ENCODE measurements around the gene PRSS37. TPM values are rescaled to one million over a fixed set of nuclear protein-coding genes. Genes with fewer than 3 reads are reported as not detected.
"Not testable (repeated sequence)": the region's sequence is repeated elsewhere in the genome, so short reads cannot be mapped to it uniquely, and the experiment has no call there.

Gene PRSS37
- polyA plus RNA-seq, 1 donor, result 0.34 TPM

- no peaks in the 10 kb centered on the region for H3K36me3 ChIP-seq (ENCODE audit: control insufficient read depth, insufficient read depth, low read length)
- no peak for DNase-seq
These were observed 23.6 kb upstream of the PRSS37 start for GRCh38 chr7:141864765-141865447.

DNA sequence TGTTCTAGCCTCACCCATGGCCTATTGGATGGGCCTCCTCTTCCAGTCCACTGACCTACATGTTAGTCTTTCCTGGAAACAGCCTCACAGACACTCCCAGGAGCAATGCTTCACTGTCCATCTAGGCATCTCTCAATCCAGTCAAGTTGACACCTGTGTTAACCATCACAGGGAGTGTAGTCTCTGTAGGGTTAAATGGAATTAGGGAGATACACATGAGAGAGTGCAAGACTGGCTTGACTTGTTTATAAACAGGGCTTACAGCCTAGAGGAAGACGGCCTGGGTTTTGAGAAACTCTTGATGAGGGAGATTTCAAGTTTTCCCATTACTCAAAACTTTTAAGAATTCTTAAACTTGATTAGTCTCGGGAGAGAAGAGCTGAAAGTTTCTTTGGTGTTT lies 18.9 kb upstream of the PRSS37 start:
- H3K27ac ChIP-seq (ENCODE audit: low read length), result no peak overlapping the region
- H3K4me1 ChIP-seq (ENCODE audit: control insufficient read depth, insufficient read depth, low read length), result no peaks in the 10 kb centered on the region
- WGBS (ENCODE audit: insufficient coverage, low lambda C conversion rate), result no CpG with 5 or more reads among the region's 2 CpGs
- H3K27me3 ChIP-seq (ENCODE audit: control insufficient read depth, insufficient read depth, low read length), result no peaks in the 10 kb centered on the region
- no peak overlapping the region for H3K4me3 ChIP-seq (ENCODE audit: low read length)
- no peak for DNase-seq
- peaks cover 2% of the 10 kb centered on the region for H3K9me3 ChIP-seq (ENCODE audit: control insufficient read depth, low read depth, low read length)
- no peaks in the 10 kb centered on the region for H3K36me3 ChIP-seq (ENCODE audit: control insufficient read depth, insufficient read depth, low read length)

More at GRCh38 chr7:141864765-141865447, 23.6 kb upstream of the PRSS37 start:
- Histone ChIP-seq H3K27ac (ENCODE audit: low read length) (no peak overlapping the region), H3K27me3 (ENCODE audit: control insufficient read depth, insufficient read depth, low read length) (no peaks in the 10 kb centered on the region), H3K9me3 (ENCODE audit: control insufficient read depth, low read depth, low read length) (no peaks in the 10 kb centered on the region), H3K4me1 (ENCODE audit: control insufficient read depth, insufficient read depth, low read length) (no peaks in the 10 kb centered on the region), H3K4me3 (ENCODE audit: low read length) (no peak overlapping the region)
- 100% methylated on average over 1 of the region's 2 CpGs for WGBS (ENCODE audit: insufficient coverage, low lambda C conversion rate)

GRCh38 chr7:141847996-141848395 lies 6.7 kb upstream of the PRSS37 start:
- H3K4me1 ChIP-seq (ENCODE audit: control insufficient read depth, insufficient read depth, low read length), result no peaks in the 10 kb centered on the region
- no peaks in the 10 kb centered on the region for H3K27me3 ChIP-seq (ENCODE audit: control insufficient read depth, insufficient read depth, low read length)
- DNase-seq, result no peak
- peaks cover 3% of the 10 kb centered on the region for H3K9me3 ChIP-seq (ENCODE audit: control insufficient read depth, low read depth, low read length)
- WGBS (ENCODE audit: insufficient coverage, low lambda C conversion rate), result 83% methylated on average over 1 of the region's 5 CpGs
- no peak overlapping the region for H3K4me3 ChIP-seq (ENCODE audit: low read length)
- no peak overlapping the region for H3K27ac ChIP-seq (ENCODE audit: low read length)
- no peaks in the 10 kb centered on the region for H3K36me3 ChIP-seq (ENCODE audit: control insufficient read depth, insufficient read depth, low read length)

DNA sequence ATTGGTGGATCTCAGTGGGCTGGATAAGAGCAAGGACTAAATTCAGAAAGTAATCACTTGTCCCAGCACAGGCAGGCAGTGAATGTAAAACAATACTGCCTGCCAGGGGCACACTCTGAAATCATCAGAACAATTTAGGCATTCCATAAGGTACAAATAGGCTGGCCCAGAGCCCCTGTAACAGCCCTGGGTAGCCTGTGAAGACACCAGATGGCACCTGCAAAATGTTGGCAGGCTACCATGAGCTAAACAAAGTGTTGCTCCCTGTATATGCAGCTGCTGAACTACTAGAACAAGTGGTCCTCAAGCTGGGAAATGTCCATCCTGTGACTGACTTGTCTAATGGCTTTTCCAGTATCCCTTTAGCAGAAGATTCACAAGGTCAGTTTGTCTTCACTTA lies 3.0 kb upstream of the PRSS37 start:
- H3K27ac ChIP-seq (ENCODE audit: low read length), result no peak overlapping the region
- H3K9me3 ChIP-seq (ENCODE audit: control insufficient read depth, low read depth, low read length), result peaks cover 3% of the 10 kb centered on the region
- no peak overlapping the region for H3K4me3 ChIP-seq (ENCODE audit: low read length)
- H3K4me1 ChIP-seq (ENCODE audit: control insufficient read depth, insufficient read depth, low read length), result peaks cover 5% of the 10 kb centered on the region
- no peaks in the 10 kb centered on the region for H3K36me3 ChIP-seq (ENCODE audit: control insufficient read depth, insufficient read depth, low read length)
- DNase-seq, result no peak
- no peaks in the 10 kb centered on the region for H3K27me3 ChIP-seq (ENCODE audit: control insufficient read depth, insufficient read depth, low read length)

- Histone ChIP-seq H3K27ac (ENCODE audit: low read length) (no peak overlapping the region), H3K9me3 (ENCODE audit: control insufficient read depth, low read depth, low read length) (no peaks in the 10 kb centered on the region), H3K27me3 (ENCODE audit: control insufficient read depth, insufficient read depth, low read length) (no peaks in the 10 kb centered on the region), H3K4me1 (ENCODE audit: control insufficient read depth, insufficient read depth, low read length) (peaks cover 5% of the 10 kb centered on the region), H3K4me3 (ENCODE audit: low read length) (no peak overlapping the region), H3K36me3 (ENCODE audit: control insufficient read depth, insufficient read depth, low read length) (no peaks in the 10 kb centered on the region)
- peak in 1 of 2 donors; percentile 42 for DNase-seq
- WGBS (ENCODE audit: insufficient coverage, low lambda C conversion rate), result 29% methylated on average over 1 of the region's 1 CpG
These were observed 1.6 kb upstream of the PRSS37 start for GRCh38 chr7:141842904-141843303.

GRCh38 chr7:141840708-141841107 lies 577 bp downstream of the PRSS37 start:
- H3K4me3 ChIP-seq (ENCODE audit: low read length), result no peak overlapping the region
- no peak overlapping the region for H3K27ac ChIP-seq (ENCODE audit: low read length)
- no peaks in the 10 kb centered on the region for H3K9me3 ChIP-seq (ENCODE audit: control insufficient read depth, low read depth, low read length)
- peaks cover 5% of the 10 kb centered on the region for H3K4me1 ChIP-seq (ENCODE audit: control insufficient read depth, insufficient read depth, low read length)
- H3K36me3 ChIP-seq (ENCODE audit: control insufficient read depth, insufficient read depth, low read length), result no peaks in the 10 kb centered on the region
- H3K27me3 ChIP-seq (ENCODE audit: control insufficient read depth, insufficient read depth, low read length), result no peaks in the 10 kb centered on the region
- WGBS (ENCODE audit: insufficient coverage, low lambda C conversion rate), result no CpG with 5 or more reads among the region's 5 CpGs
- no peak for DNase-seq

DNA sequence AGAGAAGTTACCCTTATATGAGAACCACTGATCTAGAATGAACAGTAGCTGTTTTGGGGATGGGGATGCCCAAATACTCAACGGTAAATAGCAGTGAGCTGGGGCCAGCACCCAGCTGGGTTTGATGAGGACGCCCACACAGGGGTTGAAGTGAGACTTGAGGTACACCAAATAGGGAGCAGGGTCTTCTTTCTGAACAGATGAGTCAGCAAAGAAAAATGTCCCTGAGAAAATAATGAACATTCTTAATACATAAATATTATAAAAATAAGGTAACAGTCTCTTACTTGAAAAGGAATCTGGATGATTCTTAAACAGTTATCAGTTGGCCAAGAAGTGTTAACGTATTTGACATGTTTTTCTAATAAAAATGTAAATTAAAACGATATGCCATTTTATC lies 2.0 kb downstream of the PRSS37 start:
- Histone ChIP-seq H3K4me3 (ENCODE audit: low read length) (no peak overlapping the region), H3K36me3 (ENCODE audit: control insufficient read depth, insufficient read depth, low read length) (no peaks in the 10 kb centered on the region), H3K27ac (ENCODE audit: low read length) (no peak overlapping the region), H3K27me3 (ENCODE audit: control insufficient read depth, insufficient read depth, low read length) (no peaks in the 10 kb centered on the region), H3K4me1 (ENCODE audit: control insufficient read depth, insufficient read depth, low read length) (peaks cover 5% of the 10 kb centered on the region), H3K9me3 (ENCODE audit: control insufficient read depth, low read depth, low read length) (no peaks in the 10 kb centered on the region)
- WGBS (ENCODE audit: insufficient coverage, low lambda C conversion rate), result 90% methylated on average over 2 of the region's 4 CpGs
- DNase-seq, result no peak

DNA sequence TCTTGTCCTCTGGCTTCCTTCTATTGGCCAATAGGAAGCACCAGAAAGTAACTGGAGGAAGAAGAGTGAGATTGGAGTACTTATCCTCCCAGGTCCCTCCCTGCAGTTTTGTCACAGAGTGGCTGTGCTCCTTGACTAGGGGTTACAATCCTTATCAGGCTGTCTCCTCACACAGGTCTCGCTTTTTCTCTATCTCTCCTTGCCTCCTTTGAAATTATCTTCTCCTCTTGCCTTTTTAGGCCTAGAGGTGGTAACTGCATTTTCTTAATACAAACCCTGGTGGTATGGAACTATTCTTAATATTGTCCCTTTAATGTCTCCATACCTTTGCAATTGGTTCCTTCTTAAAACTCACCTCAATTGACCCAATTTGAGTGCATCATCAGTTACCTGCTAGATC lies 2.7 kb downstream of the PRSS37 start:
- DNase-seq, result no peak
- H3K9me3 ChIP-seq (ENCODE audit: control insufficient read depth, low read depth, low read length), result no peaks in the 10 kb centered on the region
- peaks cover 5% of the 10 kb centered on the region for H3K4me1 ChIP-seq (ENCODE audit: control insufficient read depth, insufficient read depth, low read length)
- no peak overlapping the region for H3K4me3 ChIP-seq (ENCODE audit: low read length)
- no peaks in the 10 kb centered on the region for H3K27me3 ChIP-seq (ENCODE audit: control insufficient read depth, insufficient read depth, low read length)
- H3K36me3 ChIP-seq (ENCODE audit: control insufficient read depth, insufficient read depth, low read length), result no peaks in the 10 kb centered on the region
- no peak overlapping the region for H3K27ac ChIP-seq (ENCODE audit: low read length)
- WGBS (ENCODE audit: insufficient coverage, low lambda C conversion rate), result no CpG with 5 or more reads among the region's 1 CpG

- Histone ChIP-seq H3K4me1 (ENCODE audit: control insufficient read depth, insufficient read depth, low read length) (peaks cover 5% of the 10 kb centered on the region), H3K4me3 (ENCODE audit: low read length) (no peak overlapping the region), H3K27ac (ENCODE audit: low read length) (no peak overlapping the region), H3K9me3 (ENCODE audit: control insufficient read depth, low read depth, low read length) (no peaks in the 10 kb centered on the region), H3K36me3 (ENCODE audit: control insufficient read depth, insufficient read depth, low read length) (no peaks in the 10 kb centered on the region), H3K27me3 (ENCODE audit: control insufficient read depth, insufficient read depth, low read length) (no peaks in the 10 kb centered on the region)
- WGBS (ENCODE audit: insufficient coverage, low lambda C conversion rate), result no CpG with 5 or more reads among the region's 5 CpGs
- DNase-seq, result no peak
These were observed 3.6 kb downstream of the PRSS37 start for GRCh38 chr7:141837683-141838082.

GRCh38 chr7:141822432-141822831 lies 18.9 kb downstream of the PRSS37 start:
- H3K4me3 ChIP-seq (ENCODE audit: low read length); H3K4me1 ChIP-seq (ENCODE audit: control insufficient read depth, insufficient read depth, low read length); H3K9me3 ChIP-seq (ENCODE audit: control insufficient read depth, low read depth, low read length); DNase-seq; H3K36me3 ChIP-seq (ENCODE audit: control insufficient read depth, insufficient read depth, low read length); H3K27ac ChIP-seq (ENCODE audit: low read length); H3K27me3 ChIP-seq (ENCODE audit: control insufficient read depth, insufficient read depth, low read length): not testable (repeated sequence)

GRCh38 chr7:141820067-141820466 lies 21.2 kb downstream of the PRSS37 start:
- WGBS (ENCODE audit: insufficient coverage, low lambda C conversion rate), result 83% methylated on average over 1 of the region's 1 CpG
- no peak overlapping the region for H3K27ac ChIP-seq (ENCODE audit: low read length)
- H3K9me3 ChIP-seq (ENCODE audit: control insufficient read depth, low read depth, low read length), result no peaks in the 10 kb centered on the region
- peaks cover 4% of the 10 kb centered on the region for H3K36me3 ChIP-seq (ENCODE audit: control insufficient read depth, insufficient read depth, low read length)
- no peaks in the 10 kb centered on the region for H3K27me3 ChIP-seq (ENCODE audit: control insufficient read depth, insufficient read depth, low read length)
- DNase-seq, result no peak
- H3K4me3 ChIP-seq (ENCODE audit: low read length), result no peak overlapping the region
- no peaks in the 10 kb centered on the region for H3K4me1 ChIP-seq (ENCODE audit: control insufficient read depth, insufficient read depth, low read length)

Measured in large intestine (tissue), 3 donors.